Fibroblast of pulmonary artery (primary cell): ENCODE data around the gene LSAMP.

ENCODE experiments used
- DNase-seq: peaks from one replicate; pipeline ENCODE4 v3.0.0-alpha.2; 2010; ENCODE audit warnings: low read depth
- H3K4me3 ChIP-seq: replicated peaks from 2 replicates; pipeline ENCODE4 v1.5.1; 2011; ENCODE audit warnings: low read depth, mild to moderate bottlenecking, control low read depth, low read length, moderate library complexity
- CTCF ChIP-seq: IDR thresholded peaks from 2 replicates; pipeline ENCODE4 v1.5.1; 2011; ENCODE audit warnings: mild to moderate bottlenecking, control low read depth, low read length, inconsistent platforms; ENCODE audit errors: missing control alignments

The LSAMP gene

GRCh38 chr3:116444819-116445310 is 422 bp downstream of the LSAMP start:
- no peak for DNase-seq
- no peak for TF ChIP-seq CTCF
- H3K4me3 ChIP-seq, result peak overlapping the region; percentile 46

GRCh38 chr3:116444115-116444747 is 1.1 kb downstream of the LSAMP start:
- no peak for TF ChIP-seq CTCF
- H3K4me3 ChIP-seq, result peak overlapping the region; percentile 46
- no peak for DNase-seq

GRCh38 chr3:116443191-116443661 is 2.1 kb downstream of the LSAMP start:
- DNase-seq, result no peak
- H3K4me3 ChIP-seq, result no peak overlapping the region

GRCh38 chr3:116442331-116443021 is 2.8 kb downstream of the LSAMP start:
- DNase-seq, result no peak
- no peak for TF ChIP-seq CTCF
- H3K4me3 ChIP-seq, result no peak overlapping the region

More at GRCh38 chr3:116443191-116443661, 2.1 kb downstream of the LSAMP start:
- TF ChIP-seq CTCF, result no peak

- DNase-seq, result no peak
- TF ChIP-seq CTCF, result no peak
- H3K4me3 ChIP-seq, result no peak overlapping the region
Measured at GRCh38 chr3:116441652-116442051, 3.6 kb downstream of the LSAMP start.

- TF ChIP-seq CTCF, result no peak
- H3K4me3 ChIP-seq, result no peak overlapping the region
- DNase-seq, result peak; percentile 42
Measured at GRCh38 chr3:116440196-116440595, 5.1 kb downstream of the LSAMP start.
